Neuronal stem cell (in vitro differentiated cells): ENCODE data around the gene KCNIP4.

Source experiments
- DNase-seq: peaks from one replicate; pipeline ENCODE4 v3.0.0-alpha.2; 2013; ENCODE audit warnings: low spot score
- H2AFZ ChIP-seq: one replicate; pipeline ENCODE4 v1.6.1; 2013; ENCODE audit warnings: mild to moderate bottlenecking, low read length, inconsistent platforms
- H2AK5ac ChIP-seq: 2 replicates; pipeline ENCODE4 v1.6.1; 2013; ENCODE audit warnings: low read depth, mild to moderate bottlenecking, inconsistent platforms, low read length, moderate library complexity, mixed read lengths
- H2BK120ac ChIP-seq: 2 replicates; pipeline ENCODE4 v1.6.1; 2013; ENCODE audit warnings: low read depth, mild to moderate bottlenecking, inconsistent platforms, low read length, moderate library complexity, mixed read lengths
- H2BK12ac ChIP-seq: one replicate; pipeline ENCODE4 v1.6.1; 2013; ENCODE audit warnings: low read length, inconsistent platforms
- H2BK15ac ChIP-seq: 2 replicates; pipeline ENCODE4 v1.6.1; 2013; ENCODE audit warnings: mild to moderate bottlenecking, low read length, inconsistent platforms, mixed read lengths
- H2BK5ac ChIP-seq: one replicate; pipeline ENCODE4 v1.6.1; 2013; ENCODE audit warnings: inconsistent platforms, mild to moderate bottlenecking, low read length, moderate library complexity
- H3K14ac ChIP-seq: one replicate; pipeline ENCODE4 v1.6.1; 2013; ENCODE audit warnings: low read length, inconsistent platforms
- H3K18ac ChIP-seq: 2 replicates; pipeline ENCODE4 v1.6.1; 2013; ENCODE audit warnings: low read length, inconsistent platforms
- H3K23ac ChIP-seq: 2 replicates; pipeline ENCODE4 v1.6.1; 2013; ENCODE audit warnings: low read depth, mild to moderate bottlenecking, mixed read lengths, low read length, inconsistent platforms; ENCODE audit not compliant: poor library complexity
- H3K27ac ChIP-seq: replicated peaks from 3 replicates; pipeline ENCODE4 v1.5.1; 2013; ENCODE audit warnings: low read length, inconsistent platforms
- H3K27me3 ChIP-seq, 3 experiments: 2 replicates each; pipeline ENCODE4 v1.6.1; 2013; ENCODE audit warnings: low read length in 3 of 3, mild to moderate bottlenecking in 2 of 3, inconsistent platforms in 1 of 3, low read depth in 1 of 3, mixed read lengths in 1 of 3, moderate library complexity in 1 of 3; ENCODE audit not compliant: control insufficient read depth in 3 of 3, insufficient read depth in 3 of 3
- H3K36me3 ChIP-seq, 2 donors: replicated peaks in 1 of 2; 2 replicates each; pipeline ENCODE4 v1.6.1; 2013; ENCODE audit warnings: low read length in 2 of 2; ENCODE audit not compliant: control insufficient read depth in 2 of 2, insufficient read depth in 2 of 2
- H3K4ac ChIP-seq: 2 replicates; pipeline ENCODE4 v1.6.1; 2013; ENCODE audit warnings: inconsistent platforms, mild to moderate bottlenecking, low read length, moderate library complexity
- H3K4me1 ChIP-seq, 2 donors: 1 replicate in 1 of 2; 2 replicates in 1 of 2; pipeline ENCODE4 v1.6.1; 2013; ENCODE audit warnings: low read length in 2 of 2, low read depth in 1 of 2; ENCODE audit not compliant: control insufficient read depth in 2 of 2, insufficient read depth in 1 of 2
- H3K4me2 ChIP-seq: one replicate; pipeline ENCODE4 v1.6.1; 2013; ENCODE audit warnings: mild to moderate bottlenecking, low read length, inconsistent platforms; ENCODE audit not compliant: insufficient read depth, poor library complexity, severe bottlenecking
- H3K4me3 ChIP-seq, 2 donors: 2 replicates each; pipeline ENCODE4 v1.5.1; 2013; ENCODE audit warnings: low read length in 2 of 2, mild to moderate bottlenecking in 2 of 2, inconsistent platforms in 1 of 2, moderate library complexity in 1 of 2
- H3K79me1 ChIP-seq: one replicate; pipeline ENCODE4 v1.6.1; 2013; ENCODE audit warnings: low read depth, mild to moderate bottlenecking, inconsistent platforms, low read length, moderate library complexity
- H3K9ac ChIP-seq: one replicate; pipeline ENCODE4 v1.6.1; 2013; ENCODE audit warnings: mild to moderate bottlenecking, low read depth, low read length, inconsistent platforms; ENCODE audit not compliant: poor library complexity
- H3K9me3 ChIP-seq, 2 donors: replicated peaks in 1 of 2; 2 replicates each; pipeline versions ENCODE3 to v1.6.1; 2013; ENCODE audit warnings: low read length in 2 of 2, mild to moderate bottlenecking in 2 of 2, inconsistent platforms in 1 of 2, low read depth in 1 of 2, mixed read lengths in 1 of 2, moderate library complexity in 1 of 2; ENCODE audit not compliant: control insufficient read depth in 2 of 2, insufficient read depth in 1 of 2
- H4K8ac ChIP-seq: one replicate; pipeline ENCODE4 v1.6.1; 2013; ENCODE audit warnings: low read depth, mild to moderate bottlenecking, inconsistent platforms, low read length, moderate library complexity
- H4K91ac ChIP-seq: one replicate; pipeline ENCODE4 v1.6.1; 2013; ENCODE audit warnings: low read length, low read depth, mild to moderate bottlenecking, inconsistent platforms; ENCODE audit not compliant: poor library complexity
- WGBS, 2 donors: extraction: QIAGEN DNeasy Blood & Tissue Kit; methylation state at CpG; one replicate each; pipeline ENCODE4 v1.1.7; 2013; ENCODE audit warnings: missing lambda C conversion rate in 2 of 2, mixed read lengths in 1 of 2; ENCODE audit not compliant: insufficient read length in 2 of 2, insufficient replicate concordance in 1 of 2; ENCODE audit errors: extremely low coverage in 2 of 2; 5-methylcytosine and 5-hydroxymethylcytosine counted together

KCNIP4 gene

DNA sequence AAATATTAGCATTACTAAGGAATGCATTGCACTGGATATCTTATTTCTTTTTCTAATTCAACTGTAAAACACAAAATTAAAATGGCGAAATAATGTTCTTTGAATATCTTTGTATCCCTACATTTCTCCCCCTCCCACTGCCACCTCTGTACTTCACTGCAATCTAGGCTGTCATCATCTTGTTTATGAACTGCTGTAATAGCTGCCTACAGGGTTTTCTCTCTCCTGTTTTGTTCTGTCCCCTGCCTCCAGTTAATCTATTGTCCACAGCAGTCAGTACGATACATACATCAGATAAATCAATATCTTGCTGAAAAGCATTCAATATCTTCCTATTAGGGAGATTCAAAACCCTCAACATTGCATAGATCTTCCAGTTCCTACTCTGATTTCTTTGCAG lies 528.4 kb downstream of the KCNIP4 start:
- Histone ChIP-seq H3K14ac (no peak overlapping the region), H3K18ac (no peak overlapping the region), H2AK5ac (no peak overlapping the region), H2BK120ac (no peak overlapping the region), H3K27ac (no peak overlapping the region), H3K4me3 (no peak overlapping the region), H2AFZ (no peak overlapping the region), H3K23ac (no peak overlapping the region), H4K91ac (no peak overlapping the region), H3K36me3 (no peaks in the 10 kb centered on the region), H2BK15ac (no peak overlapping the region), H3K79me1 (no peaks in the 10 kb centered on the region), H3K27me3 (no peaks in the 10 kb centered on the region), H4K8ac (no peak overlapping the region), H3K4ac (no peak overlapping the region), H2BK12ac (no peak overlapping the region), H3K4me1 (no peaks in the 10 kb centered on the region), H2BK5ac (no peak overlapping the region), H3K4me2 (no peak overlapping the region), H3K9ac (no peak overlapping the region), H3K9me3 (no peaks in the 10 kb centered on the region)
- no peak for DNase-seq
- WGBS, 2 donors: no CpG with 5 or more reads among the region's 2 CpGs

GRCh38 chr4:21415728-21416127 lies 532.8 kb downstream of the KCNIP4 start:
- no CpG with 5 or more reads among the region's 4 CpGs for WGBS, 2 donors
- Histone ChIP-seq H4K8ac (no peak overlapping the region), H2AK5ac (no peak overlapping the region), H3K36me3 (no peaks in the 10 kb centered on the region), H3K27me3 (no peaks in the 10 kb centered on the region), H2BK120ac (no peak overlapping the region), H3K4me3 (no peak overlapping the region), H2BK12ac (no peak overlapping the region), H3K18ac (no peak overlapping the region), H3K9ac (no peak overlapping the region), H3K9me3 (no peaks in the 10 kb centered on the region), H4K91ac (no peak overlapping the region), H3K79me1 (no peaks in the 10 kb centered on the region), H2BK15ac (no peak overlapping the region), H2BK5ac (no peak overlapping the region), H3K14ac (no peak overlapping the region), H3K4ac (no peak overlapping the region), H3K23ac (no peak overlapping the region), H3K4me2 (no peak overlapping the region), H3K27ac (no peak overlapping the region), H2AFZ (no peak overlapping the region), H3K4me1 (no peaks in the 10 kb centered on the region)
- DNase-seq: no peak

DNA sequence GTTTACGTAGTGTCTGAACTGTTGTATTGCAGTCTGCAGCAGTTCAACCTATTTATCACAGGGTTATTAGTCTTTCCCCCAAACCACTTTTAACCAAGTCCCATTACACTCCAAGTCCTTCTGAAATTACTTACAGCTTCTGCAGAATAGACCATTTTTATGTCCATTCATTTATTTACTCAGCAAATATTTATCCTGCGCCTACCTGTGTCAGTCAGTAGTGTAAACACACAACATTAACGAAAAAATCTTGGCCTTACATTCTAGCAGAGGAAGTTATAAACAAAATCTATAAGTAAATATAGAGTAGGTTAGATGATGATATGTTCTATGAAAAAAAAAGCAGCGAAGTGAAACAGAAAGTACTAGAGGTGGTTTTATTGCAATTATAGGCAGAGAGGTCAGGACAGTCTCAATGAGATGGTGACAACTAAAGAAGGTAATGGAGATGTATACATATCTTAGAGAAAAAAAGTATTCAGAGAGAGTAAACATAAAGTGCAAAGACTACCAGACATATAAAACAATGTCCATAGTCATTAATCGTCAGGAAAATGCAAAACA lies 534.7 kb downstream of the KCNIP4 start:
- no peak overlapping the region for H2BK12ac ChIP-seq
- no peak overlapping the region for H3K4me3 ChIP-seq
- H3K23ac ChIP-seq: no peak overlapping the region
- no peak overlapping the region for H3K14ac ChIP-seq
- no peaks in the 10 kb centered on the region for H3K27me3 ChIP-seq
- no peak overlapping the region for H4K91ac ChIP-seq
- no peak overlapping the region for H2BK15ac ChIP-seq
- DNase-seq: no peak
- no peak overlapping the region for H3K9ac ChIP-seq
- no peak overlapping the region for H3K27ac ChIP-seq
- H3K9me3 ChIP-seq: no peaks in the 10 kb centered on the region
- H3K36me3 ChIP-seq: no peaks in the 10 kb centered on the region
- H3K4me1 ChIP-seq: no peaks in the 10 kb centered on the region
- no peak overlapping the region for H2BK5ac ChIP-seq
- H2AFZ ChIP-seq: no peak overlapping the region
- H2BK120ac ChIP-seq: no peak overlapping the region
- H3K79me1 ChIP-seq: no peaks in the 10 kb centered on the region
- no peak overlapping the region for H3K18ac ChIP-seq
- H3K4me2 ChIP-seq: no peak overlapping the region
- no peak overlapping the region for H3K4ac ChIP-seq
- H2AK5ac ChIP-seq: no peak overlapping the region
- no peak overlapping the region for H4K8ac ChIP-seq
- no CpG with 5 or more reads among the region's 5 CpGs for WGBS, 2 donors

- no CpG with 5 or more reads among the region's 1 CpG for WGBS, 2 donors
- Histone ChIP-seq H3K27ac (no peak overlapping the region), H3K18ac (no peak overlapping the region), H3K4ac (no peak overlapping the region), H2BK12ac (no peak overlapping the region), H2BK15ac (no peak overlapping the region), H3K4me3 (no peak overlapping the region), H4K8ac (no peak overlapping the region), H3K9me3 (no peaks in the 10 kb centered on the region), H2BK5ac (no peak overlapping the region), H3K4me2 (no peak overlapping the region), H2BK120ac (no peak overlapping the region), H2AK5ac (no peak overlapping the region), H3K9ac (no peak overlapping the region), H3K23ac (no peak overlapping the region), H4K91ac (no peak overlapping the region), H2AFZ (no peak overlapping the region), H3K14ac (no peak overlapping the region), H3K27me3 (no peaks in the 10 kb centered on the region), H3K79me1 (no peaks in the 10 kb centered on the region), H3K36me3 (no peaks in the 10 kb centered on the region), H3K4me1 (no peaks in the 10 kb centered on the region)
- no peak for DNase-seq
Measured at GRCh38 chr4:21411086-21411485, 537.5 kb downstream of the KCNIP4 start.
